Measurements from ENCODE around the gene HNRNPAB.
A peak's percentile ranks its signal among the peaks of the same experiment; 100 is the strongest.
"Not testable (repeated sequence)": the region's sequence is repeated elsewhere in the genome, so short reads cannot be mapped to it uniquely, and the experiment has no call there.

Gene HNRNPAB

GRCh38 chr5:178191661-178192060, 12.7 kb upstream of the HNRNPAB start:
- H3K4me1 Mint-ChIP-seq, result peaks cover 18% of the 10 kb centered on the region
- DNase-seq (no peak), ATAC-seq (no peak)
- no peak overlapping the region for H3K4me3 Mint-ChIP-seq
- H3K9me3 Mint-ChIP-seq, result no peaks in the 10 kb centered on the region
- H3K27ac Mint-ChIP-seq, result no peak overlapping the region
- peaks cover 39% of the 10 kb centered on the region for H3K27me3 Mint-ChIP-seq

- no peak overlapping the region for H3K4me3 Mint-ChIP-seq
These were observed 12.1 kb upstream of the HNRNPAB start for GRCh38 chr5:178192244-178192643.

GRCh38 chr5:178192787-178193186, 11.5 kb upstream of the HNRNPAB start:
- DNase-seq, result no peak
- no peak for ATAC-seq
- Mint-ChIP-seq H3K27me3 (peaks cover 39% of the 10 kb centered on the region), H3K4me3 (no peak overlapping the region), H3K9me3 (no peaks in the 10 kb centered on the region), H3K27ac (no peak overlapping the region), H3K4me1 (peaks cover 18% of the 10 kb centered on the region)

More at GRCh38 chr5:178192244-178192643, 12.1 kb upstream of the HNRNPAB start:
- DNase-seq (no peak), ATAC-seq (no peak)
- Mint-ChIP-seq H3K4me1 (peaks cover 18% of the 10 kb centered on the region), H3K27ac (no peak overlapping the region), H3K9me3 (no peaks in the 10 kb centered on the region), H3K27me3 (peaks cover 39% of the 10 kb centered on the region)

GRCh38 chr5:178193251-178193809, 11.0 kb upstream of the HNRNPAB start:
- Mint-ChIP-seq H3K4me1 (peaks cover 18% of the 10 kb centered on the region), H3K4me3 (no peak overlapping the region), H3K27me3 (peaks cover 36% of the 10 kb centered on the region), H3K9me3 (no peaks in the 10 kb centered on the region), H3K27ac (no peak overlapping the region)
- ATAC-seq (peak; percentile 40), DNase-seq (no peak)

- ATAC-seq (peak; percentile 50), DNase-seq (no peak)
- peaks cover 29% of the 10 kb centered on the region for H3K27me3 Mint-ChIP-seq
- peak overlapping the region in 1 of 2 donors; percentile 13 for H3K4me3 Mint-ChIP-seq
- H3K9me3 Mint-ChIP-seq, result no peaks in the 10 kb centered on the region
- peaks cover 18% of the 10 kb centered on the region for H3K4me1 Mint-ChIP-seq
- peak overlapping the region in 1 of 2 donors; percentile 40 for H3K27ac Mint-ChIP-seq
These were observed 10.3 kb upstream of the HNRNPAB start for GRCh38 chr5:178194026-178194425.

- DNase-seq (no peak), ATAC-seq (no peak)
- Mint-ChIP-seq H3K27me3 (peaks cover 29% of the 10 kb centered on the region), H3K4me1 (peaks cover 18% of the 10 kb centered on the region), H3K9me3 (no peaks in the 10 kb centered on the region), H3K27ac (peak overlapping the region in 1 of 2 donors; percentile 19), H3K4me3 (no peak overlapping the region)
These were observed 8.0 kb upstream of the HNRNPAB start for GRCh38 chr5:178196281-178196812.

- no peak for ATAC-seq
- peaks cover 29% of the 10 kb centered on the region for H3K27me3 Mint-ChIP-seq
- no peaks in the 10 kb centered on the region for H3K9me3 Mint-ChIP-seq
- H3K4me3 Mint-ChIP-seq, result no peak overlapping the region
- DNase-seq, result no peak
- H3K27ac Mint-ChIP-seq, result no peak overlapping the region
- H3K4me1 Mint-ChIP-seq, result peaks cover 21% of the 10 kb centered on the region
These were observed 7.3 kb upstream of the HNRNPAB start for GRCh38 chr5:178196986-178197385.

- not testable (repeated sequence) for H3K4me3 Mint-ChIP-seq, DNase-seq, H3K27ac Mint-ChIP-seq, H3K9me3 Mint-ChIP-seq, ATAC-seq
- H3K4me1 Mint-ChIP-seq, result peaks cover 28% of the 10 kb centered on the region
- H3K27me3 Mint-ChIP-seq, result peaks cover 22% of the 10 kb centered on the region
These were observed 6.2 kb upstream of the HNRNPAB start for GRCh38 chr5:178198151-178198550.

GRCh38 chr5:178198706-178199105, 5.6 kb upstream of the HNRNPAB start:
- Mint-ChIP-seq H3K27ac (peak overlapping the region in 1 of 2 donors; percentile 67), H3K4me3 (no peak overlapping the region), H3K4me1 (peaks cover 22% of the 10 kb centered on the region), H3K27me3 (peaks cover 16% of the 10 kb centered on the region), H3K9me3 (no peaks in the 10 kb centered on the region)
- no peak for ATAC-seq
- no peak for DNase-seq

- peaks cover 20% of the 10 kb centered on the region for H3K4me1 Mint-ChIP-seq
- H3K27me3 Mint-ChIP-seq, result peaks cover 5% of the 10 kb centered on the region
- DNase-seq (no peak), ATAC-seq (no peak)
- H3K27ac Mint-ChIP-seq, result no peak overlapping the region
- H3K9me3 Mint-ChIP-seq, result no peaks in the 10 kb centered on the region
- H3K4me3 Mint-ChIP-seq, result no peak overlapping the region
These were observed 4.5 kb upstream of the HNRNPAB start for GRCh38 chr5:178199581-178200434.

- DNase-seq, result no peak
- Mint-ChIP-seq H3K4me3 (no peak overlapping the region), H3K27me3 (no peaks in the 10 kb centered on the region), H3K9me3 (no peaks in the 10 kb centered on the region), H3K27ac (no peak overlapping the region), H3K4me1 (peaks cover 29% of the 10 kb centered on the region)
- ATAC-seq, result no peak
These were observed 3.0 kb upstream of the HNRNPAB start for GRCh38 chr5:178201221-178201926.

- ATAC-seq (no peak), DNase-seq (no peak)
- Mint-ChIP-seq H3K27ac (no peak overlapping the region), H3K4me3 (peak overlapping the region in 1 of 2 donors; percentile 18), H3K27me3 (no peaks in the 10 kb centered on the region), H3K9me3 (no peaks in the 10 kb centered on the region), H3K4me1 (peaks cover 34% of the 10 kb centered on the region)
These were observed 2.5 kb upstream of the HNRNPAB start for GRCh38 chr5:178201927-178202235.

GRCh38 chr5:178202541-178202940, 1.8 kb upstream of the HNRNPAB start:
- DNase-seq, result no peak
- H3K9me3 Mint-ChIP-seq, result no peaks in the 10 kb centered on the region
- H3K27ac Mint-ChIP-seq, result no peak overlapping the region
- H3K27me3 Mint-ChIP-seq, result no peaks in the 10 kb centered on the region
- H3K4me3 Mint-ChIP-seq, result peak overlapping the region; percentile 62 to 69
- no peak for ATAC-seq
- H3K4me1 Mint-ChIP-seq, result peaks cover 40% of the 10 kb centered on the region

GRCh38 chr5:178203670-178204181, 607 bp upstream of the HNRNPAB start:
- ATAC-seq (peak; percentile 26), DNase-seq (no peak)
- Mint-ChIP-seq H3K27me3 (no peaks in the 10 kb centered on the region), H3K9me3 (no peaks in the 10 kb centered on the region), H3K4me1 (peaks cover 52% of the 10 kb centered on the region), H3K4me3 (peak overlapping the region; percentile 96 to 99), H3K27ac (peak overlapping the region; percentile 100)

- ATAC-seq (peak; percentile 65), DNase-seq (peak; percentile 75 to 84)
- Mint-ChIP-seq H3K9me3 (no peaks in the 10 kb centered on the region), H3K27me3 (no peaks in the 10 kb centered on the region), H3K4me3 (peak overlapping the region; percentile 96 to 99), H3K27ac (peak overlapping the region; percentile 40 to 96), H3K4me1 (peaks cover 66% of the 10 kb centered on the region)
These were observed 809 bp downstream of the HNRNPAB start for GRCh38 chr5:178204935-178205748.

Measured in stimulated activated naive CD8-positive, alpha-beta T cell treated with anti-CD3 and anti-CD28 coated beads, Interleukin-15, amount 100 ng/mL, for 72 hours (primary cell).